MCF 10A (cell line): ENCODE results near the gene TCP1. TPM values are rescaled to one million over a fixed set of nuclear protein-coding genes. Genes with fewer than 3 reads are reported as not detected.
"Not testable (repeated sequence)": the region's sequence is repeated elsewhere in the genome, so short reads cannot be mapped to it uniquely, and the experiment has no call there.

Experiments
- BruUV-seq: library from RNA; stranded (reverse); fragments of 400-500 nt; replicated peaks from 2 replicates; lab custom pipeline; 2021; lab: Mats Ljungman, UMichigan
- CTCF ChIA-PET: fragments of 300-600 bp; sonication (Branson Sonifier 250); formaldehyde crosslinking; extraction: SDS; loops from one replicate; lab custom pipeline; 2021; ENCODE audit warnings: antibody characterized with exemption, inconsistent platforms; lab: Yijun Ruan, JAX
- POLR2A ChIA-PET: fragments of 300-600, 350-650 bp; sonication (Branson Sonifier 250); formaldehyde crosslinking; extraction: SDS; loops from one replicate; lab custom pipeline; 2020; ENCODE audit warnings: antibody characterized with exemption, inconsistent platforms; lab: Yijun Ruan, JAX
- DNase-seq: peaks from one replicate; pipeline ENCODE4 v3.0.0-alpha.2; 2018; ENCODE audit not compliant: unreplicated experiment
- H3K27ac Mint-ChIP-seq: one replicate; pipeline ENCODE4 v1.8.0; 2022; ENCODE audit warnings: mild to moderate bottlenecking, low read depth, mixed read lengths; ENCODE audit not compliant: unreplicated experiment
- H3K27me3 Mint-ChIP-seq: one replicate; pipeline ENCODE4 v1.8.0; 2022; ENCODE audit warnings: mixed read lengths; ENCODE audit not compliant: insufficient read depth, unreplicated experiment
- H3K36me3 Mint-ChIP-seq: one replicate; pipeline ENCODE4 v1.8.0; 2022; ENCODE audit warnings: mild to moderate bottlenecking, moderate library complexity, mixed read lengths; ENCODE audit not compliant: insufficient read depth, unreplicated experiment
- H3K4me1 Mint-ChIP-seq: one replicate; pipeline ENCODE4 v1.8.0; 2022; ENCODE audit warnings: mixed read lengths; ENCODE audit not compliant: insufficient read depth, unreplicated experiment
- H3K4me3 Mint-ChIP-seq: one replicate; pipeline ENCODE4 v1.8.0; 2022; ENCODE audit warnings: mild to moderate bottlenecking, moderate library complexity, mixed read lengths; ENCODE audit not compliant: unreplicated experiment
- H3K9me3 Mint-ChIP-seq: one replicate; pipeline ENCODE4 v1.8.0; 2022; ENCODE audit warnings: mixed read lengths; ENCODE audit not compliant: unreplicated experiment
- intact Hi-C: fragments of 100-400 bp; cut with micrococcal nuclease; formaldehyde crosslinking; loops from 2 replicates; pipeline ENCODE4 v1.14.1; 2022
- total RNA-seq: library from RNA; stranded (reverse); gene quantifications from 2 replicates; pipeline ENCODE4 v1.2.3, GENCODE V29; 2022
- TF ChIP-seq, protein P1 (sequence below): fragments of 200-600 bp; IDR thresholded peaks from one replicate; pipeline ENCODE4 v1.8.0; 2022; ENCODE audit warnings: antibody characterized with exemption, mild to moderate bottlenecking; ENCODE audit not compliant: unreplicated experiment

The TCP1 gene
- total RNA-seq, 1 experiment from 2014 or later, result 351 TPM

DNA sequence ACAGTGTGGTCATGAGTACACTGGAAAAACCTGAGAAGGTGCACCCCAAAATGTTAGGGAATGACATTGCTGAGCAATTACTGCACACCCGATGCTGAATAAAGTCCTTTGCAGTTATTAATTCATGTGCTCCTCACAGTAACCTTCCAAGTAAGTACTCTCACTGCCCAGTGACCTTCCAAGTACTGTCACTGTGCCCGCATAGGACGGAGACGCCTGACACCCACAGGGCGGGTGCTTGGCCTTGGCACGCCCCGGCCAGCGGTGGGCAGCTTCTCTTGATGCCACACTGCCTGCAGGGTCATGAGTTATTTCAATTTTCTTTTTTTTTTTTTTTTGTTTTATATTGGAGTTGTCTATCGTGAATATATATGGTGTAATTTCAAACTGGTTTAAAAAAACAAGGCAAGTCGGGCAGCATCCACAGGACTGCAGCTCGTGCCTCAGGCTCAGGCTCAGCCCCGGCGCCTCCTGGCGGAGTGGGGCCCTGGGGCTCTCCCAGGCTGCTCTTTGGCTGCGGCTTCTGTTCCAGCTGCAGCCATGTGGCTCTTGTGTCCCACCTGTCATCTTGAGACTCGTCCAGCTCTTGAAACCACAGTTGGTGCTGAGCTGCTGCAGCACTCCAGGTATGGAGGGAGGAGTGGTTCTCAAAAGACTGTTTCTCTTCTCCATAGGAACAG is 37.7 kb upstream of the TCP1 start:
- H3K36me3 Mint-ChIP-seq, result no peaks in the 10 kb centered on the region
- H3K9me3 Mint-ChIP-seq, result no peaks in the 10 kb centered on the region
- intact Hi-C loops, result no loop called here
- peaks cover 18% of the 10 kb centered on the region for H3K27me3 Mint-ChIP-seq
- no TSS peak for BruUV-seq
- H3K4me1 Mint-ChIP-seq, result no peaks in the 10 kb centered on the region
- TF ChIP-seq, protein P1, sequence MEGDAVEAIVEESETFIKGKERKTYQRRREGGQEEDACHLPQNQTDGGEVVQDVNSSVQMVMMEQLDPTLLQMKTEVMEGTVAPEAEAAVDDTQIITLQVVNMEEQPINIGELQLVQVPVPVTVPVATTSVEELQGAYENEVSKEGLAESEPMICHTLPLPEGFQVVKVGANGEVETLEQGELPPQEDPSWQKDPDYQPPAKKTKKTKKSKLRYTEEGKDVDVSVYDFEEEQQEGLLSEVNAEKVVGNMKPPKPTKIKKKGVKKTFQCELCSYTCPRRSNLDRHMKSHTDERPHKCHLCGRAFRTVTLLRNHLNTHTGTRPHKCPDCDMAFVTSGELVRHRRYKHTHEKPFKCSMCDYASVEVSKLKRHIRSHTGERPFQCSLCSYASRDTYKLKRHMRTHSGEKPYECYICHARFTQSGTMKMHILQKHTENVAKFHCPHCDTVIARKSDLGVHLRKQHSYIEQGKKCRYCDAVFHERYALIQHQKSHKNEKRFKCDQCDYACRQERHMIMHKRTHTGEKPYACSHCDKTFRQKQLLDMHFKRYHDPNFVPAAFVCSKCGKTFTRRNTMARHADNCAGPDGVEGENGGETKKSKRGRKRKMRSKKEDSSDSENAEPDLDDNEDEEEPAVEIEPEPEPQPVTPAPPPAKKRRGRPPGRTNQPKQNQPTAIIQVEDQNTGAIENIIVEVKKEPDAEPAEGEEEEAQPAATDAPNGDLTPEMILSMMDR, result no peak
- POLR2A ChIA-PET, result no interaction called here
- H3K27ac Mint-ChIP-seq, result no peak overlapping the region
- CTCF ChIA-PET, result interaction anchor here (0.6 to 0.7 kb wide), 2 partner anchors 25 to 96 kb away, joined by 3 to 5 read pairs; no protein-coding TSS in a partner anchor
- no peak overlapping the region for H3K4me3 Mint-ChIP-seq
- DNase-seq, result no peak

DNA sequence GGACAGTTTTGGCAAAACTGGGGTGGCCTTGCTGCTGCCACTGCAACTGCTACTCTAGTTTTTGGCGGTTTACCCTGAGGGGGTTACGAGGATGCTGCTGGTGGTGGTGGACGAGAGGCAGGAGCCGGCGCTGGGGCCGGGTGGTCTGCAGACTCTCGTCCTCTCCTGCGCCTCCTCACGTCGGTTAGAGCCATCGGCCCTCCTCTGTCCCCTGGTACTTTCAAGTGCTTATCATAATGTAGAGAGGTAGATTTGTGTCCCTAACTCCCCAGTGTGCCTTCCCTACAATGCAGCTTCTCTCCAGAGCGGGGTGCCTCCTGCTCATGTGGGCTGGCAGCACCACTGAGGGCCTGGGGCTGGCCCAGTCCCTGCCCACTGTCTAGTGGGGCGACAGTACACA is 36.6 kb upstream of the TCP1 start:
- Mint-ChIP-seq H3K27ac (no peak overlapping the region), H3K36me3 (no peaks in the 10 kb centered on the region), H3K27me3 (peaks cover 11% of the 10 kb centered on the region), H3K4me3 (no peak overlapping the region), H3K4me1 (no peaks in the 10 kb centered on the region), H3K9me3 (no peaks in the 10 kb centered on the region)
- DNase-seq, result no peak
- TF ChIP-seq, protein P1, result no peak
- BruUV-seq, result no TSS peak
- ChIA-PET CTCF (no interaction called here), POLR2A (interaction anchor here (0.7 kb wide), 1 partner anchor 755 kb away, joined by 3 read pairs; no protein-coding TSS in a partner anchor)
- intact Hi-C loops, result no loop called here

DNA sequence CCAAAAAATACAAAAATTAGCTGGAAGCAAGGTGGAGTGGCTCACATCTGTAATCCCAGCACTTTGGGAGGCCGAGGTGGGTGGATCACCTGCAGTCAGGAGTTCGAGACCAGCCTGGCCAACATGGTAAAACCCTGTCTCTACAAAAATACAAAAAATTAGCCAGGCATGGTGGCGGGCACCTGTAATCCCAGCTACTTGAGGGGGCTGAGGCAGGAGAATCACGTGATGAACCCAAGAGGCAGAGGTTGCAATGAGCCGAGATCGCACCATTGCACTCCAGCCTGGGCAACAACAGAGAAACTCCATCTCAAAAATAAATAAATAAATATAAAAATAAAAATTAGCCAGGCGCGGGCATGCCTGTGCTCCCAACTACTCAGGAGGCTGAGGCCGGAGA is 35.3 kb upstream of the TCP1 start:
- DNase-seq, H3K27ac Mint-ChIP-seq, BruUV-seq, H3K9me3 Mint-ChIP-seq, H3K4me3 Mint-ChIP-seq, intact Hi-C loops, H3K36me3 Mint-ChIP-seq, POLR2A ChIA-PET, H3K4me1 Mint-ChIP-seq, H3K27me3 Mint-ChIP-seq: not testable (repeated sequence)
- CTCF ChIA-PET, result interaction anchor here (0.6 kb wide), 1 partner anchor 93 kb away, joined by 3 read pairs; no protein-coding TSS in a partner anchor

DNA sequence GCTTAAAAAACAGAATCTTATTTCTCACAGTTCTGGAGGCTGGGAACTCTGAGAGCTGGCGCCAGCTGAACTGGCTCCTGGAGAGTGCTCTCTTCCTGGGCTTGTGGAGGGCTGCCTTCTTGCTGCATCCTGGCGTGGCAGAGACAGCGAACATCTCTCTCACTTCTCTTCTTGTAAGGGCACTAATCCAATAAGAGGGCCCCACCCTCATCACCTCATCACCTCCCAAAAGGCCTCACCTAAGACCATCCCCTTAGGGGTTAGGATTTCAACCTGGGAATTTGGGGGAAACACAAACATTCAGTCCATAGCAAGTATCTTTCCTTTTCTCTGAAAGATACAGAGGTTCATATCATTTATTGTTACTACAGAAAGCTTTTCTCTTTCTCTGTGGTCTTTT is 34.6 kb upstream of the TCP1 start:
- H3K4me1 Mint-ChIP-seq, result no peaks in the 10 kb centered on the region
- intact Hi-C loops, result no loop called here
- ChIA-PET POLR2A (no interaction called here), CTCF (interaction anchor here (0.6 kb wide), 1 partner anchor 92 kb away, joined by 3 read pairs; no protein-coding TSS in a partner anchor)
- no peaks in the 10 kb centered on the region for H3K36me3 Mint-ChIP-seq
- no TSS peak for BruUV-seq
- no peak for DNase-seq
- peaks cover 15% of the 10 kb centered on the region for H3K27me3 Mint-ChIP-seq
- TF ChIP-seq, protein P1, result no peak
- H3K9me3 Mint-ChIP-seq, result no peaks in the 10 kb centered on the region
- H3K27ac Mint-ChIP-seq, result no peak overlapping the region
- no peak overlapping the region for H3K4me3 Mint-ChIP-seq
